ENCODE data around the gene HDDC2. TPM values are rescaled to one million over a fixed set of nuclear protein-coding genes. Genes with fewer than 3 reads are reported as not detected.

Gene HDDC2
- total RNA-seq, 2 donors from 2014 or later = 76.4 to 108 TPM

- no peaks in the 10 kb centered on the region for H3K36me3 ChIP-seq (ENCODE audit: control insufficient read depth, insufficient read depth, low read length)
- Mint-ChIP-seq H3K9me3 (no peaks in the 10 kb centered on the region), H3K36me3 (ENCODE audit: low read depth) (no peaks in the 10 kb centered on the region), H3K4me1 (no peaks in the 10 kb centered on the region), H3K4me3 (no peak overlapping the region), H3K27ac (no peak overlapping the region), H3K27me3 (ENCODE audit: insufficient read depth) (no peaks in the 10 kb centered on the region)
- H3K4me1 ChIP-seq (ENCODE audit: control insufficient read depth, insufficient read depth, low read length) = no peaks in the 10 kb centered on the region
- H3K27me3 ChIP-seq (ENCODE audit: control insufficient read depth, insufficient read depth, low read length, poor library complexity, severe bottlenecking) = no peaks in the 10 kb centered on the region
- no peaks in the 10 kb centered on the region for H3K9me3 ChIP-seq (ENCODE audit: control insufficient read depth, low read length)
- H3K4me3 ChIP-seq (ENCODE audit: low read length) = no peak overlapping the region
- no peak overlapping the region for H3K27ac ChIP-seq (ENCODE audit: low read depth, low read length)
- 85 to 90% methylated on average over 1 to 2 of the region's 2 CpGs for WGBS, 2 experiments (ENCODE audit: insufficient coverage in 1 of 2, insufficient read length in 1 of 2)
- TF ChIP-seq CTCF (conservative IDR thresholded peaks at IDR 0.05) = no peak
- no peak overlapping the region for H3K9ac ChIP-seq (ENCODE audit: extremely low read depth, low read length, poor library complexity, severe bottlenecking)
- no peak for DNase-seq
Measured at GRCh38 chr6:125259354-125259736, 42.4 kb downstream of the HDDC2 start.

DNA sequence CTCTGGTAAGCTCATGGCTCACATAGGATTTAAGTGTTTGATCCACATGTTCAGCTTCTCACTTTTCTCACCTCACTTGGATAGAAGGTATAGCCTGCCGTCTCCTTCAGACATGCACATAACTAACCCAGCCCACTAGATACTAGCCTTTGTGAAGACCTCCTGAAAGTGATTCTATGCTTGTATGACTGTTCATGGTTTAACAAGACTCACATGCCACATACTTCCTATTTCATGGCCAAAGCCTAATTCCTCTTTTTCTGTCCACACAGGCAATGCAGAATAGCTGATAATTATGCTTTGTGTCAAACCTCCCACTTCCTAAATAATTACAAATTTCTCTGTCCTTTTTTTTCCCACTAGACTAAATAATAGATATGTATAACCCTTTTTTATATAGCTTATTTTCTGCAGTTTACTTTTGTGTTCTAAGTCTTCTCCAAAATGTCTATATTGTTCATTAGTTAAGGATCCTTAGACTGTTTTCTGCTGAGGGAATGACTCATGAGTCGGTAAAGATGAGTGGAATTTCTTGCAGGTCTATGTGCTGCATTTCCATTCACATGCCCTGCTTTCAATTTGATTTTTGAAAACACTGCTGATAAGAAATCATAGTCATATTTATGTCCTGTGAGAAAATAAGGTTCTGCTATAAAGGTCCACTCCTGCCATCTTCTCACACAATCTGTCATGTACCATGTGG is 43.0 kb downstream of the HDDC2 start:
- Mint-ChIP-seq H3K36me3 (ENCODE audit: low read depth) (no peaks in the 10 kb centered on the region), H3K4me1 (no peaks in the 10 kb centered on the region), H3K9me3 (no peaks in the 10 kb centered on the region), H3K27me3 (ENCODE audit: insufficient read depth) (no peaks in the 10 kb centered on the region), H3K4me3 (no peak overlapping the region), H3K27ac (no peak overlapping the region)
- WGBS, 2 experiments (ENCODE audit: insufficient coverage in 1 of 2, insufficient read length in 1 of 2) = 86 to 92% methylated on average over 1 to 2 of the region's 2 CpGs
- DNase-seq = no peak
- no peaks in the 10 kb centered on the region for H3K9me3 ChIP-seq (ENCODE audit: control insufficient read depth, low read length)
- no peaks in the 10 kb centered on the region for H3K36me3 ChIP-seq (ENCODE audit: control insufficient read depth, insufficient read depth, low read length)
- no peak for TF ChIP-seq CTCF (conservative IDR thresholded peaks at IDR 0.05)
- H3K27me3 ChIP-seq (ENCODE audit: control insufficient read depth, insufficient read depth, low read length, poor library complexity, severe bottlenecking) = no peaks in the 10 kb centered on the region
- no peak overlapping the region for H3K9ac ChIP-seq (ENCODE audit: extremely low read depth, low read length, poor library complexity, severe bottlenecking)
- H3K4me3 ChIP-seq (ENCODE audit: low read length) = no peak overlapping the region
- H3K4me1 ChIP-seq (ENCODE audit: control insufficient read depth, insufficient read depth, low read length) = no peaks in the 10 kb centered on the region
- H3K27ac ChIP-seq (ENCODE audit: low read depth, low read length) = no peak overlapping the region

DNA sequence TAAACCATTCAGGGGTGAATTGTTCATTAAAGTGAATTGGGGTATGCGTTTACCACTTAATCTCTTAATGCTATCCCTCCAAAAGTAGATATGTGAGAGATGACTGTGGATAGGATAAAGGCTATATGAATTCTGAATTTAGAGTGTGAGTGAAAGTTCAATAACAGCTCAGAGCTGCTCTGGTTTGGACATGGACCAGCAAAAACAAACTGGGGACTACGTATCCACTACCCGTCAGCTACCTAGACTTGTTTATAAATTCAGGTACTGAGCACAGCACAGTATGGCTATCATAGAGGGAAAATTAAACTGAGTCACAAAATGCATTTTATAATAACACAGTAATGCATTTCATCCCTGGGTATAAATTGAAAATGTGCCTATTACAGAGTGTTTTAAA is 44.4 kb downstream of the HDDC2 start:
- Histone ChIP-seq H3K9ac (ENCODE audit: extremely low read depth, low read length, poor library complexity, severe bottlenecking) (no peak overlapping the region), H3K27ac (ENCODE audit: low read depth, low read length) (no peak overlapping the region), H3K4me1 (ENCODE audit: control insufficient read depth, insufficient read depth, low read length) (no peaks in the 10 kb centered on the region), H3K4me3 (ENCODE audit: low read length) (no peak overlapping the region), H3K9me3 (ENCODE audit: control insufficient read depth, low read length) (no peaks in the 10 kb centered on the region), H3K36me3 (ENCODE audit: control insufficient read depth, insufficient read depth, low read length) (no peaks in the 10 kb centered on the region), H3K27me3 (ENCODE audit: control insufficient read depth, insufficient read depth, low read length, poor library complexity, severe bottlenecking) (no peaks in the 10 kb centered on the region)
- Mint-ChIP-seq H3K27me3 (ENCODE audit: insufficient read depth) (no peaks in the 10 kb centered on the region), H3K4me1 (peaks cover 3% of the 10 kb centered on the region), H3K9me3 (no peaks in the 10 kb centered on the region), H3K27ac (no peak overlapping the region), H3K4me3 (no peak overlapping the region), H3K36me3 (ENCODE audit: low read depth) (no peaks in the 10 kb centered on the region)
- 79 to 95% methylated on average over 3 of the region's 3 CpGs for WGBS, 2 experiments (ENCODE audit: insufficient coverage in 1 of 2, insufficient read length in 1 of 2)
- no peak for TF ChIP-seq CTCF (conservative IDR thresholded peaks at IDR 0.05)
- no peak for DNase-seq
